SU-DHL-6 (cell line): Measurements from ENCODE around the gene CAMSAP1.

Source experiments
- EZH2phosphoT487 ChIP-seq: fragments of 200-600 bp; sonication (generic), shearing (Covaris generic); conservative IDR thresholded peaks from 2 replicates; pipeline ENCODE4 v1.6.1; 2018; ENCODE audit warnings: mild to moderate bottlenecking, antibody characterized with exemption, low read length, moderate library complexity, mixed read lengths
- TF ChIP-seq, protein P1 (sequence below): fragments of 200-600 bp; sonication (generic); IDR thresholded peaks from one replicate; pipeline ENCODE4 v1.5.1; 2017; ENCODE audit warnings: antibody characterized with exemption, mild to moderate bottlenecking, low read length, moderate library complexity; ENCODE audit not compliant: insufficient read depth, poor library complexity, severe bottlenecking

- TF ChIP-seq, protein P1, sequence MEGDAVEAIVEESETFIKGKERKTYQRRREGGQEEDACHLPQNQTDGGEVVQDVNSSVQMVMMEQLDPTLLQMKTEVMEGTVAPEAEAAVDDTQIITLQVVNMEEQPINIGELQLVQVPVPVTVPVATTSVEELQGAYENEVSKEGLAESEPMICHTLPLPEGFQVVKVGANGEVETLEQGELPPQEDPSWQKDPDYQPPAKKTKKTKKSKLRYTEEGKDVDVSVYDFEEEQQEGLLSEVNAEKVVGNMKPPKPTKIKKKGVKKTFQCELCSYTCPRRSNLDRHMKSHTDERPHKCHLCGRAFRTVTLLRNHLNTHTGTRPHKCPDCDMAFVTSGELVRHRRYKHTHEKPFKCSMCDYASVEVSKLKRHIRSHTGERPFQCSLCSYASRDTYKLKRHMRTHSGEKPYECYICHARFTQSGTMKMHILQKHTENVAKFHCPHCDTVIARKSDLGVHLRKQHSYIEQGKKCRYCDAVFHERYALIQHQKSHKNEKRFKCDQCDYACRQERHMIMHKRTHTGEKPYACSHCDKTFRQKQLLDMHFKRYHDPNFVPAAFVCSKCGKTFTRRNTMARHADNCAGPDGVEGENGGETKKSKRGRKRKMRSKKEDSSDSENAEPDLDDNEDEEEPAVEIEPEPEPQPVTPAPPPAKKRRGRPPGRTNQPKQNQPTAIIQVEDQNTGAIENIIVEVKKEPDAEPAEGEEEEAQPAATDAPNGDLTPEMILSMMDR, result no peak
- TF ChIP-seq EZH2phosphoT487, result no peak
Observed at GRCh38 chr9:135815830-135816650, 91.3 kb downstream of the CAMSAP1 start.
